GM19023 (cell line): ENCODE results near the gene TAAR1.
"Not testable (repeated sequence)": the region's sequence is repeated elsewhere in the genome, so short reads cannot be mapped to it uniquely, and the experiment has no call there.

Source experiments
- ATAC-seq: cut with Tn5 transposase; IDR thresholded peaks from one replicate; pipeline ENCODE4 v1.9.1; 2021; ENCODE audit warnings: mild to moderate bottlenecking, moderate library complexity; ENCODE audit not compliant: unreplicated experiment

Gene TAAR1

GRCh38 chr6:132600900-132601299 is 58.1 kb downstream of the TAAR1 start:
- ATAC-seq, result not testable (repeated sequence)

DNA sequence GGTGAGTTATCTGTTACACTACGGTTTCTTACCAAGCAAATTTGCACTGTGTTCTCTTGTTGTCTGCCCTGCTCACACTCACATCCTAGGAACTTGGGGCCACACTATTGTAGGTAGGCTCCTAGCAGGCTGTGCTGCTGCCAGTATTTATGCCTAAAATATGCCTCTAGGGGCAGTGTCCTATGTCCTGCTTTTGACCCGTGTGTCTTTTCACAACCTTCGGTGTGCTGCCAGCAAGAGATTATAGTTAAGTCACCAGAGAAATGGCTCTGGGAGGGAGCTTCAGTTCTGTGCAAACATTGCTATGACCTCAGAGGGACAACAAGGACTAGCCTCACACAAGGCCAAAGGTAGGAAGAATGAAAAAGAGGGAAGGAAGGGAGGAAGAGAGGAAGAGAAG is 60.5 kb downstream of the TAAR1 start:
- ATAC-seq, result peak; percentile 73

DNA sequence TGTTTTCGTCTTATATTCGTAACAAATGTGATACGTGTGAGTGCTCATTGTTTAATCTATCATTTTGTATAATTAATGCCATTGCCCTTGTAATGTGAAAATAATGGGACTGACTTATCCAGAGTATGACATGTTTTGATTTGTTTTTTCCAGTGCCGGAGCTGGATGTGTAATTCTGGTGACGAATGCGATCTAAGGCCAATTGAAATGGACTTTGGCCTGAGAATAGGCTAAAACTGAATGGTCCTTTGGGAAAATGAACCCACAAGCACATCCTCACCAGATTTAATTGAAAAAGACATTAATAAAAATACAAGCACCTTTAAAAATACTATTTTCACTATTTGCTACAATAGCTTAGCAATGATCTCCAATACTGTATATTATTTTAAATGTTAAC is 62.8 kb downstream of the TAAR1 start:
- no peak for ATAC-seq
